Measurements from ENCODE around the gene SLC35F2.

- TF ChIP-seq CTCF (IDR thresholded peaks at IDR 0.05) = no peak
- TF ChIP-seq ZFX (IDR thresholded peaks at IDR 0.05; ENCODE audit: borderline replicate concordance) = no peak
These were observed 18.5 kb downstream of the SLC35F2 start for GRCh38 chr11:107840129-107840484.

All from 22Rv1 (cell line).